Epithelial cell of proximal tubule (primary cell): ENCODE measurements around the gene PDSS2. TPM values are rescaled to one million over a fixed set of nuclear protein-coding genes. Genes with fewer than 3 reads are reported as not detected.

ENCODE experiments used
- DNase-seq: peaks from one replicate; pipeline ENCODE4 v3.0.0-alpha.2; 2011; ENCODE audit warnings: low read depth
- H3K4me3 ChIP-seq: 2 replicates; pipeline ENCODE4 v1.5.1; 2011; ENCODE audit warnings: low read depth, mild to moderate bottlenecking, low read length
- CTCF ChIP-seq: conservative IDR thresholded peaks from 2 replicates; pipeline ENCODE4 v1.5.1; 2012; ENCODE audit warnings: low read depth, mild to moderate bottlenecking, low read length
- total RNA-seq: library from RNA; depleted of rRNA; stranded (reverse); fragments of >200 nt; gene quantifications from 2 replicates; pipeline ENCODE4 v1.2.3, GENCODE V29; 2015

Gene PDSS2
- total RNA-seq, 1 donor from 2014 or later: 7.4 TPM

- no peak for DNase-seq
- no peak overlapping the region for H3K4me3 ChIP-seq
- TF ChIP-seq CTCF: no peak
These were observed 342.4 kb downstream of the PDSS2 start for GRCh38 chr6:107116931-107117330.

- no peak for DNase-seq
- no peak for TF ChIP-seq CTCF
- peak overlapping the region; percentile 59 for H3K4me3 ChIP-seq
These were observed 343.0 kb downstream of the PDSS2 start for GRCh38 chr6:107116328-107116892.

- TF ChIP-seq CTCF: no peak
- DNase-seq: peak; percentile 6
- peak overlapping the region; percentile 59 for H3K4me3 ChIP-seq
These were observed 343.6 kb downstream of the PDSS2 start for GRCh38 chr6:107115695-107116327.

- peak within 1 kb of the TSS; percentile 59 for H3K4me3 ChIP-seq
These were observed 344.3 kb downstream of the PDSS2 start, which contains the start of gene BEND3 for GRCh38 chr6:107114926-107115694. Gene BEND3, minus strand, starts transcription at chr6:107115515. Its CDS starts 16,230 bp downstream, at chr6:107099285.

GRCh38 chr6:107114213-107114925, 345.0 kb downstream of the PDSS2 start:
- peak; percentile 61 for TF ChIP-seq CTCF
- H3K4me3 ChIP-seq: peak overlapping the region; percentile 52
- no peak for DNase-seq

More at GRCh38 chr6:107114926-107115694, 344.3 kb downstream of the PDSS2 start, which contains the start of gene BEND3:
- no peak for DNase-seq
- no peak for TF ChIP-seq CTCF

- DNase-seq: no peak
- no peak overlapping the region for H3K4me3 ChIP-seq
- no peak for TF ChIP-seq CTCF
These were observed 349.2 kb downstream of the PDSS2 start for GRCh38 chr6:107110200-107110599.
